Renal pelvis (tissue), 4 donors: ENCODE data around the gene TUBA8. TPM values are rescaled to one million over a fixed set of nuclear protein-coding genes. Genes with fewer than 3 reads are reported as not detected.
"Not testable (repeated sequence)": the region's sequence is repeated elsewhere in the genome, so short reads cannot be mapped to it uniquely, and the experiment has no call there.

Source experiments
- DNase-seq: peaks from one replicate; pipeline ENCODE4 v3.0.0-alpha.2; 2013
- polyA plus RNA-seq, 3 donors: library from polyadenylated mRNA; unstranded; fragments of 120-200 nt; gene quantifications; one replicate each; pipeline ENCODE4 v1.2.1, GENCODE V29; 2013; ENCODE audit not compliant: insufficient read length in 3 of 3

TUBA8 gene
- polyA plus RNA-seq, 3 donors, result 3.7 to 4.2 (median 3.8) TPM

DNA sequence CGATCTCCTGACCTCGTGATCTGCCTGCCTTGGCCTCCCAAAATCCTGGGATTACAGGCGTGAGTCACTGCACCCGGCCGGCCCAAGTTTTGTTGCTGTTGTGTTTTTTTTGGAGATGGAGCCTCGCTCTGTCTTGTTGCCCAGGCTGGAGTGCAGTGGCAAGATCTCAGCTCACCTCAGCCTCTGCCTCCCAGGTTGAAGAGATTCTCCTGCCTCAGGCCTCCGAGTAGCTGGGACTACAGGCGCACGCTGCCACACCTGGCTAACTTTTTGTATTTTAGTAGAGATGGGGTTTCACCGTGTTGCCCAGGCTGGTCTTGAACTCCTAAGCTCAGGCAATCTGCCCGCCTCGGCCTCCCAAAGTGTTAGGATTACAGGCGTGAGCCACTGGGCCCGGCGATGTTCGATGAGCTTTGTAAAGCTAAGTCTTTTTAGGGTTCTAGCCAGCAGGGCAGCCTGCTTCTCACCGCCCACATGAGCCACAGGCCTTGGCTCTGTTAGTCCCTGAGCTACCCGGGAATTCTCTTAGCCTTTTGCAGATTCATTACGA, 12.9 kb downstream of the TUBA8 start:
- DNase-seq, result not testable (repeated sequence)

DNA sequence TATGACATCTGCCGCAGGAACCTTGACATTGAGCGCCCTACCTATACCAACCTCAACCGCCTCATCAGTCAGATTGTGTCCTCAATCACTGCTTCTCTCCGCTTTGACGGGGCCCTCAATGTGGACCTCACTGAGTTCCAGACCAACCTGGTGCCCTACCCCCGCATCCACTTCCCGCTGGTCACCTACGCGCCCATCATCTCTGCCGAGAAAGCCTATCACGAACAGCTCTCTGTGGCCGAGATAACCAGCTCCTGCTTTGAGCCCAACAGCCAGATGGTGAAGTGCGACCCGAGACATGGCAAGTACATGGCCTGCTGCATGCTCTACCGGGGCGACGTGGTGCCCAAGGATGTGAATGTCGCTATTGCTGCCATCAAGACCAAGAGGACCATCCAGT, 16.0 kb downstream of the TUBA8 start:
- DNase-seq, result no peak

DNA sequence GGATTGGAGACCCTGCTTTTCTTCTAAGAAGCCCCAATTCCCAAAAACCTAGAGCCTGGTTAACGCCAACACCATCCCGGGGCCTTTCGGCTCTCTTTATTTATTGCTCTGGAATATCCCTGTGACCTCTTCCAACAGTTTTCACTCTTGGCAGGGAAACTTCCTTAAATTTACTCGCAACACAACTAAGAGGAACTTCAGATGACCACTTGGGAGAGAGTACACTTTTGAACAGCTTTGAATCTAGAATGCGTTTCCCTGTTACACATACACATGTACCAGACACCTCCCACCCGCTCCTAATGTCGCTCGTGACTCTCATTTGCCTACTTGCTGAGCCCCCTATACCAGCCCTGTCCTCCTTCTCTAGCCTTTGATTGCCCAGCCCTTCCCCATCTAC, 19.4 kb downstream of the TUBA8 start:
- no peak for DNase-seq

DNA sequence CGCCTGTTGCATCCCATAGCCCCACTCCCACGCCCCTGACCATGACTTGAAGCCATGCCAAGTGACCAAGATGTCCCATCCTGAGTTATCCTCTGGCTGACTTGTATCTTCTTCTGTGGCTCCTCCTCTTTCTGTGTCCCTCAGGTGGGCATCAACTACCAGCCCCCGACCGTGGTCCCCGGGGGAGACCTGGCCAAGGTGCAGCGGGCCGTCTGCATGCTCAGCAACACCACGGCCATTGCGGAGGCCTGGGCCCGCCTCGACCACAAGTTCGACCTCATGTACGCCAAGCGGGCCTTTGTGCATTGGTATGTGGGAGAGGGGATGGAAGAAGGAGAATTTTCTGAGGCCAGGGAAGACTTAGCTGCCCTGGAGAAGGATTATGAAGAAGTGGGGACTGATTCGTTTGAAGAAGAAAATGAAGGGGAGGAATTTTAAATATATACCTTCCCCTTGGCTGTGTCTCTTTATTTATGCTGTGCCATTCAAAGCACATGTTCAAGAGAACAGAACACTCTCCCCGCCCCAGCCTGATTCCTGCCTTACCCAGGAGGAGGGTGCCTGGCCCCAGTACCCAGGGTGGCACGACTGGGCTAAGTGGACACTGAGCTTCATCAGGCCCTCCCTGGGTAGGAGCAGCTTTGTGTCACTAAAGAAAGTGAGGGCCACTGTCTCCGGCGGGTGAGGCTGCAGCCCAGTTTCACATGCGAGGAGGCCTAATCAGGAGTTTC, 20.3 kb downstream of the TUBA8 start:
- no peak for DNase-seq

DNA sequence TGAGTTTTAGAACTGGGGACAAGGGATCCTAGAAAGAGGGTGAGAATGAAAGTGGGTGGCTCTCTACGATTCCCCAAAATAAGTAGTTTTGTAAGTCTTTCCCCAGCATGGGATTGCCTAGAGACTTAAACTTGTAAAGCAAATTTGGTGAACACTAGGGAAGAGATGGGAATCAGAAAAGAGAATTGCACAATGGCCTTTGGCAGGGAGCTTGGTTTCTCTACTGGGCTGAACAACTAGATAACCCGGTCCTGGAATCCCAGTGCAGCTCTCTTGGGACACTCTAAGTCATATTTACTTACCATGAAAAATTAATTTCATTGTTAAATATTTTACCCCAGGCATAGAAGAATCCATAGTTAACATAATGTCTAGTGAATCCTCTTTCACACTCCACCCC, 22.8 kb downstream of the TUBA8 start:
- no peak for DNase-seq

DNA sequence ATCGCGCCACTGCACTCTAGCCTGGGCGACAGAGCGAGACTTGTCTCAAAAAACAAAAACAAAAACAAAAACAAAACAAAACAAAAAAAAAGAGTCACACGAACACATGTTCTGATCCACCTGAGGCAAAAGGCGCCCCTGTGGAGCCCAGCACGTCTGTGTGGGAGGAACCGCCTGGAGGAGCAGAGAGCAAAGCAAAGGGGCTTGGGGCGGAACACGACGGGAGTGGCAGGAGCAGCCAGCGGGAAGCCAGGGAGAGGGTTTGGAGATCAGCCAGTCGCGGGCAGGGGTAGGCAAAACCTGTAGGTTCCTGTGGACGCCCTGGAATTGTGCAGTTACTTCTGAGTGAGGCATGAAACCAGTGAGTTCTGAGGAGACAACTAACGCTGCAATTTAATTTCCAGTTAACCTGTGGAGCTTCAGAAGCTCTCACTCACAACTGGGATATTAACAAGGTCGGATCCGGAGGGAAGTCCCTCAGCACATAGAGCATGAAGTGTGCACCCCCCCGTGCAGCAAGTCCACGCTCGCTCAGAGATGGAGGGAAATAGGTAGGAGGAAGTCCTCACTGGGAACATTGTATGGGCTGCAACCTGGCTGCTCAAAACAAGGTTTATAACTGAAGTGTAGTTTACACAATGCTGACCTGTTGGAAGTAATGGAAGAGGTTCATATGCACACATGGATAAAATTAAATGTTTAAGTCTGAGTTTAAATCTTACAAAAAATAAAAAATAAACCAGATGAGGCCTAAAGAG, 26.1 kb downstream of the TUBA8 start:
- no peak for DNase-seq

DNA sequence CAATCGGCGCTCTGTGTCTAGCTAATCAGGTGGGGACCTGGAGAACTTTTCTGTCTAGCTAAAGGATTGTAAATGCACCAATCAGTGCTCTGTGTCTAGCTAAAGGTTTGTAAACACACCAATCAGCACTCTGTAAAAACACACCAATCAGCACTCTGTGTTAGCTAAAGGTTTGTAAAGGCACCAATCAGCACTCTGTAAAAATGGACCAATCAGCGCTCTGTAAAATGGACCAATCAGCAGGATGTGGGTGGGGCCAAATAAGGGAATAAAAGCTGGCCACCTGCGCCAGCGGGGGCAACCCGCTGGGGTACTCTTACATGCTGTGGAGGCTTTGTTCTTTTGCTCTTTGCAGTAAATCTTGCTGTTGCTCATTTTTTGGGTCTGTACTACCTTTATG, 30.4 kb downstream of the TUBA8 start:
- not testable (repeated sequence) for DNase-seq

DNA sequence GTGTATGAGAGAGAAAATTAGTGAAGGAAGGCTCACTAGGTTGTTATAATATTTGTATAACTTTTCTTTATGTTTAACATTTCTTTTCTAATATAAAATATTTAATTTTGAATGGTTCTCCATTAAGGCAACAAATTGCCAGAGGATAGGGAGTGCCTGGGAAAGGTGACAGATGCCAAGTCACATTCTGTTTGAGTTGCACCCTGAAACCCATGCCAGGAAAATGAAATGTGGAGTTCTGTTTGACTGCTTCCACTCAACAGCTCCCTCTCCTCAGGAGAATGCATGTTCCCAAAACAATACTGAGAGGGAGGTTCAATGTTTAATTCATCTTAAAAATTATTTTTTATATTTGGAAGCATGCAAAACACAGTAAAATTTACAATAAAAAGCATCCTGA, 33.5 kb downstream of the TUBA8 start:
- no peak for DNase-seq

DNA sequence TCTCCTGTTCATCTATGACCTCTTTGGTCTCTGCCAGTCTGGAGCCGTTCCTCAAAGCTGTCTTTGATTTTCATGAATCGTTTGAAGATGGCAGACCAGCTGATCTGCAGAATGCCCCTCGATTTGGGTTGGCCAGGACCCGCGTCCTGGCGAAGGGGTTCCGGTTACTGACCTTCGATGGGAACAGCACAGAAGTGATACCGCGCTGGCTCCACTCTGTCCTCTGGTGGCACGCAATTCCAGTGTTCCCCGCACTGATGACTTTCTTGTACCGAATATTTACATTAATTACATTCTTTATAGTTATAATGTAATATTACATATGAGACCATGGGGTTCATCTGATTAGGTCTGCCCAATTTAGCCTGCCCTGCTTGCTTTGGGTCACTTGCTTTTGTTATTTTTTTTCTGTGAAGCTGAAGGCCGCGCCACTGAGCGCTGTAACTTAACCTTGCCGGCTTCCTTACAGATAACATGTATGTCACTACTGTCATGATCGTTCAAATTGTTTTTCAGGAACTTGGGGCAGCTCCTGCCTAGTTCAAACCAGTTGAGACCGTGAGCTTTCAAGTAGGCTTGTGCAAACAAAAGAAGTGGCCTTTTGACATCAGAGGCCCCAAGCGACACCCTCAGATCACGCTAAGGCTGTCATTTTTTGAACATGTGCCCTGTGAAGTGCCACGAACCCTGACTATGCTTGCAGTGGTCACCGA, 35.2 kb downstream of the TUBA8 start:
- DNase-seq, result no peak

DNA sequence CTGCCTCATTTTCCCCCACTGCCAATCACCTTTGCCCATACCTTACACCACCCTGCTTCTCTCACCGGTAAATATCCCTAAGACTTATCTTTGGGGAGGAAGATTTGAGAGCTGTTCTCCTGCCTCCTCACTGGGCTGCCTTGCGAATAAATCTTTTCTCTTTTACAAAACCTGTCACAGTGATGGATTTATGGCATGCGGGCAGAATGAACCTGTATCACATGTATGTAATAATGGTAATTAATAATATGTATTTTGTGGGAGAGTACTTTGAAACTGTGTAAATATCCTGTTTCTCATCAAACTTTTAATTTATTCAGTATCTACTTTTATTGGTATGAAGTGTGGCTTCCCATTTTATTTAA, 35.8 kb downstream of the TUBA8 start:
- DNase-seq, result no peak

DNA sequence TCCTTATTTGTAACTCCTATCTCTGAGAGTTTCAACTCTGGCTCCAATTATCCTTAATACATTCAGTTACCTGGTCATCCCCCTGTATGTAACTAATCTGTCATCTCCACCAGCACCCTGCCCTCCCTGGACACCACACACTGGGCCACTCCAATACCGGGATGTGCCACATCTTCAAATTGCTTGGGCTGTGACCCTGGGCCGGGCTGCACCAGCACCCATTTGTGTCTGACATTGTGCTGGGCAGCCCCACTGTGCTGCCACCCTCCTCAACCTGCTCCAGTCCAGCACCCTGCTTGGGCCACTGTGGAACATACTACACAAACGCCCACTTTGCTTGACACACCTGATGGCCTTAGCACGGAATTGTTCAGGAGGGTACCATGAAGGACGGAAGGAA, 37.2 kb downstream of the TUBA8 start:
- no peak for DNase-seq

DNA sequence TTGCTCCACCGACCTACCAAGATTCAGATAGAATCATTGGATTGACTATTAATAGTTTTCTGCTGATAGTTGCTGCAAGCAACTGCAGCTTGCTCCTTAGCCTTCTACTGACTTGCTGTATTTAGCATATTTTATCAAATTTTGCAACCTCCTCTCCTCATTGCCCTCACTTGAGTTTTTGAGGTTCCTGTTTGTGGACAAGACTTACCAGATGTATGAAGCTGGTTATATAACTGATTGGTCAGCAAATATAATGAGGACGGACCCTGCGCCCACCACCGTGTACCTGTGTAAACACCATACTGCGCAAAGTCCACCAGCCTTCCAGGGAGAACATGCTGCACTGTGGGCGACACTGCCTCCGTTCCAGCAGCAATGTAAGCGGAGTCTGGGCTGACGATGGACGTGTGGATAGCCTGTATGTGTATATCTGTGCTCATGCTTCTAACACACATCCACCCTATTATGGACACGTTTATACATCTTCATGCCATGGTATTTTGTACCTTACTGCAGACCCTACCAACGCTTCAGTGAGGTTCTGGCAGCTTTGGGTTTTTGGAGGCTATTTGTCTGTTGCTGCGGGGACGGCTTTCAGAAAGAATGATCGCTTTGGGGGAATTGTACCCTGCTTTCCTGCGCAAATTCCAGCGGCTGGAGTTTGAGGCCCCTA, 37.8 kb downstream of the TUBA8 start:
- DNase-seq, result no peak

DNA sequence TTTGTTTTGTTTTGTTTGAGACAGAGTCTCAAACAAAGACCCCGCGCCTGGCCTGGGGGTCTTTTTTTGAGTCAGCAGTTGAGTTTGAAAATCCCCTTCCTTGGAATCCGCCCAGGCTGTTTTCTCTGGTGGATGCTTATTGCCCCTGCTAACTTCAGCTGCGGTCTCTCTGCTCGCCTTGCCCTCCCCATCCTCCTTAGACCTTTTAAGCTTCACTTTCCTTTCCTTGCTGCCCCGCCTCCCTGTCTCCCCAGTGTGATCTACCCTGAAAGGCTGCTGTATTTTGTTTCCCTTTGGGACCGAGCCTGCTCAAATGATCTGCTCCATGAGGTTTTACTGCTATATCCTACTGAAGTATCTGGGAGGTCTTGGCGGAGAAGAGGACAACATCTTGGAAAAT, 41.9 kb downstream of the TUBA8 start:
- no peak for DNase-seq

DNA sequence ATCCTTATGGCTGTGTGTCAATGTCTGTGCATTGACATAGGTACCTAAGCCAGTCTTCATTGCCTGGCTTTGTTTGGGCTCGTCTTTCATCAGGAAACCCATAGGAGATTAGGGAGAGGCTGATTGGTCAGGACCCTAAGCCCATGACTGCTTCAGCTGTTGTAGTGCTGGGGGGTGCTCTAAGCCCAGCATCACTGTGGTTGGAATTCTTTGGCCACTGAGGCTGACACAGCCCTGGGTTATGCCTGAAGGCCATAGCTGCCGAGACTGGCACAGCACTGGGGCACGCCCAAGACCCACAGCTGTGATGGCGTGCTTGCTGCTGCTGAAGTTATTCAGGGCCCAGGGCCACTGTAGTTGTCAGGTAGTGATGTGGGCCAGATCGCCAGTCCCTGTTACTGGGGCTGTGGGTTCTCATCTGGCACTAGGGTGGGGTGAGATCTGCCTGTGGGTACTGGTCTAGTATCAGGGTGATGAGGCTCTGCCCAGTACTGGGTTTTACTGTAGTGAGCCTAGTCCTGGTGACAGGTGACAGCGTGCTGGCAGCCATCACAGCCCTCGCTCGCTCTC, 44.3 kb downstream of the TUBA8 start:
- DNase-seq, result no peak

DNA sequence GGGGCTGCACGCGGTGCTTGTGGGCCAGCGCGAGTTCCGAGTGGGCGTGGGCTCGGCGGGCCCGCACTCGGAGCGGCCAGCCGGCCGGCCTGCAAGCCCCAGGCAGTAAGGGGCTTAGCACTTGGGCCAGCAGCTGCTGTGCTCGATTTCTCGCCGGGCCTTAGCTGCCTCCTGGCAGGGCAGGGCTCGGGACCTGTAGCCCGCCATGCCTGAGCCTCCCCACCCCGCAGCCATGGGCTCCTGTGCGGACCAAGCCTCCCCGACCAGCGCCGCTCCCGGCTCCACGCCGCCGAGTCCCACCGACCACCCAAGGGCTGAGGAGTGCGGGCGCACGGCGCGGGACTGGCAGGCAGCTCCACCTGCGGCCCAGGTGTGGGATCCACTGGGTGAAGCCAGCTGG, 44.9 kb downstream of the TUBA8 start:
- DNase-seq, result not testable (repeated sequence)

DNA sequence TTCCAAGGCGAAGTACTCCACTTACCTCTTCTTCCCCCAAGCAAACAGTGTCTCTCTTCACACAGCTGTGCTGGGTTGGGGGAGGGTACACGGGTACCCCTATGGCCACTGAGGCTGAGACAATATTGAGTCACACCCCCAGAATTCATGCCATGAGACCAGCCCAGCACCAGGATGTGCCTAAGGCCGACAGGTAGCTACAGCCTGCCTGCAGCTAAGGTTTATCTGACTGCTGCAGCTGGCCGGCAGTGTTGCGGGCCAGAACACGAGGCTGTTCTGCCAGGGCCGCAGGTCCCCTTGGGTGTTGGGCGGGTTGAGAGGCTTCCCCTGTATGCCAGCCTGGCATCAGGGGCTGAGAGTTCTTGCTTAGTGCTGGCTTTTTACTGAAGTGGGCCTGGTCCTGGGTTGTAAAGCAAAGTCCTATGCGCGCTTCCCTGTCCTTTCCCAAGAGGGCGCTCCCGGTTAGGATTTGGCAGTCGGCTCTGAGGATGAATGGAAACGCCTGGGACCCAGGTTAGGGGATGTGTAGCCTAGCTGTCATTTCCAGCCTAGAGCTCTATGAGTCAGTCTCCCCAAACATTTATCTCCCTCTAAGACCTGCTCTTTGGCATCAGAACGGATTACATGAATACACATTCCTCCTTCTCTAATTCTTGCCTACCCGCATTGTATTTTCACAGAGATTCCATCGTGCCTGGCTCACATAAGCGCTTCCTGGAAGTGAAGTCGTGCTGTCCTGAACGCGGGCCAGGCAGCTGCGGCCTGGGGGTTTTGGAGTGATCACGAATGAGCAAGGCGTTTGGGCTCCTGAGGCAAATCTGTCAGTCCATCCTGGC, 46.5 kb downstream of the TUBA8 start:
- DNase-seq, result peak; percentile 60

DNA sequence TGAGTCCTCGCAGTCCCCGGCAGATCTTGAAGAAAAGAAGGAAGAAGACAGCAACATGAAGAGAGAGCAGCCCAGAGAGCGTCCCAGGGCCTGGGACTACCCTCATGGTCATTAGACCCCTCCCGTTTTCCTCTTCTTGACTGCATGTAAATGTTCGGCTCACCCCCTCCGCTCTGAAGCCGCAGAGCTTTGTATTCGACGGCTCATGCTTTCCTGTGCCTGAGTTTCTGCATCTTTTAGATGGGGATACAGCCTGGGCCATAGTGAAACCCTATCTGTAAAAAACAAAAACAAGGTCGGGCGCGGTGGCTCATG, 47.1 kb downstream of the TUBA8 start:
- no peak for DNase-seq

DNA sequence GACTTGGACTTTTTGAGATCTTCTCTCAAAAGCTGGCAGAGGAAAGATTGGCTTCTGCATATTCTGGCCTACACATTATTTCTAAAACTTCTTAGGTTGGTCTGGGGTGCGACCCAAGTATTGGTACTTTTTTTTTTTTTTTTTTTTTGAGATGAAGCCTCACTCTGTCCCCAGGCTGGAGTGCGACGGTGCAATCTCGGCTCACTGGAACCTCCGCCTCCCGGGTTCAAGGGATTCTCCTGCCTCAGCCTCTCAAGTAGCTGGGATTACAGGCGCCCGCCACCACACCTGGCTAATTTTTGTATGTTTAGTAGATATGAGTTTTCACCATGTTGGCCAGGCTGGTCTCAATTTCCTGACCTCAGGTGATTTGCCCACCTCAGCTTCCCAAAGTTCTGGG, 50.0 kb downstream of the TUBA8 start:
- DNase-seq, result not testable (repeated sequence)

DNA sequence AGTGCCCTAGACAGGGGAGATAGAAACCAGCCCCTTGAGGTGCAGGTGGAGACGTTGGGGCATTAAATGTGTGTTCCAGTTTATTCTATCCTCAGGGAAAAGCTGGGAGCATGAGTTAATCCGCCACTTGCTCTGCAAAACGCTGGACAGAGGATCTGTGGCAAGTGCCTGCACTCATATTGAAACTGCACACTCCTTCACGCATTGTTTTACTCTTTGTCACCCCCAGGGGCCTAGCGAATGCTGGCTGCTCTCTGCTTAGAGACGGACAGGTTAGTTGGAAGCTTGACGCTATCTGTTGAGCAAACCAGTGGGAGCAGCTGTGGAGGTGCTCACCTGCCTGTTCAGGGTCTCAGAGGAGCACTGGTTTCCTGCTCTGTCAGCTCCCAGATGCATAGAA, 53.2 kb downstream of the TUBA8 start:
- DNase-seq, result not testable (repeated sequence)

DNA sequence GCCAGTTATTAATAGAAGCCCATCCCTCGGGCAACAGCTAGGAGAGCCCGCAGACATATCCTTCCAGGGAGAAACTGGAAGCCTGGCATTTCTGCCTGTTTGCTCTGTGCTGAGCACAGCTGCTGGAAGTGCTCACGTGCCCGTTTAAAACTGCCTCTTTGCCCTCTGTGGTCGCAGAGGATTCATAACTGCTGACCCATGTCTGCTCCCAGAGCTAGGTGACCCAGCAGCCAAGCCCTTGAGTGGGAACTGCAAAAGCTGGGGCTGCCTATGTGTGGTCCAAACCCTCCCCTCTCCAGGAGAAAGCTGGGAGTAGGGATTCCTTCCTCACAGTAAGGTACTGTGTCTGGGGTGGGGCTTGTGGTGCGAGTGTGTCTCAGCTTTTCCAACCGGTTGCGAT, 54.0 kb downstream of the TUBA8 start:
- DNase-seq, result not testable (repeated sequence)

DNA sequence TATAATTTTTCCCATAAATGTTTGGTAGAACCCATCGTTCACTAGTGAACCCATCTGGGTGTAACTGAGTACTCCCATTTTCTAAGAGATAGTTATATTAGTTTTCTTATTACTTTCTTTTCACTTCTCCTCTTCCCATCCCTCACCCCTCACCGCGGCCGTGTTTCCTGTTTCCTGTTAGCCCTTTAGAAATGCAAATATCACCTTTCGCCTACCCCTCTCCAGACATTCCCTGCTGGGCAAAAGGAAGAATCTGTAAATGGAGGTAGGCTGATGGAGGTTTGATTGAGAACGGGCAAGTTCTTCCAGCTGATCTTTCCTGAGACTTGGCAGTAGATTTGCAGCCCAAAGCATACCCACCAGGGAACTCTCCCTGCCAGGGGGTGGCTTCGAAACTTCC, 54.7 kb downstream of the TUBA8 start:
- DNase-seq, result not testable (repeated sequence)
